ENCODE measurements around the gene ISX.

DNA sequence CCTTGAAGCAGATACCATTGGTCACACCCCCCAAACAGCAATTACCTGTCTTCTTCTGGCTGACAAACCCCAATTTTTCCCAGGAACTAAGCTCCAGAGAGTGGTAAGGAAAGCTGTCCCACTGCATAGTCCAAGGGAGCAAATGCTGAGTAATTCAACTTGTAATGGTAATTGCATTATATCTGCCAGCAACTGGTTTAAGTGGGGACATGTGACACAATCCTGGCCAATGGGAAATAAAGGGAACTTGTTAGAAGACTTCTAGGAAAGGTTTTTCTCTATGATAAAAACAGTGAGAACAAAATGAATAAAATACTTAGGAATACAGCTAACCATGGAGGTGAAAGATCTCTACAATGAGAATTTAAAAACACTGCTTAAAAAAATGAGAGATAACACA is 9.5 kb upstream of the ISX start:
- TF ChIP-seq, protein P1, sequence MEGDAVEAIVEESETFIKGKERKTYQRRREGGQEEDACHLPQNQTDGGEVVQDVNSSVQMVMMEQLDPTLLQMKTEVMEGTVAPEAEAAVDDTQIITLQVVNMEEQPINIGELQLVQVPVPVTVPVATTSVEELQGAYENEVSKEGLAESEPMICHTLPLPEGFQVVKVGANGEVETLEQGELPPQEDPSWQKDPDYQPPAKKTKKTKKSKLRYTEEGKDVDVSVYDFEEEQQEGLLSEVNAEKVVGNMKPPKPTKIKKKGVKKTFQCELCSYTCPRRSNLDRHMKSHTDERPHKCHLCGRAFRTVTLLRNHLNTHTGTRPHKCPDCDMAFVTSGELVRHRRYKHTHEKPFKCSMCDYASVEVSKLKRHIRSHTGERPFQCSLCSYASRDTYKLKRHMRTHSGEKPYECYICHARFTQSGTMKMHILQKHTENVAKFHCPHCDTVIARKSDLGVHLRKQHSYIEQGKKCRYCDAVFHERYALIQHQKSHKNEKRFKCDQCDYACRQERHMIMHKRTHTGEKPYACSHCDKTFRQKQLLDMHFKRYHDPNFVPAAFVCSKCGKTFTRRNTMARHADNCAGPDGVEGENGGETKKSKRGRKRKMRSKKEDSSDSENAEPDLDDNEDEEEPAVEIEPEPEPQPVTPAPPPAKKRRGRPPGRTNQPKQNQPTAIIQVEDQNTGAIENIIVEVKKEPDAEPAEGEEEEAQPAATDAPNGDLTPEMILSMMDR (IDR thresholded peaks at IDR 0.05), result no peak
- TF ChIP-seq BHLHE40 (IDR thresholded peaks at IDR 0.05; ENCODE audit: low read depth, low read length) (no peak), EP300 (IDR thresholded peaks at IDR 0.05) (no peak), JUNB (IDR thresholded peaks at IDR 0.05) (no peak), ZC3H11A (IDR thresholded peaks at IDR 0.05) (no peak), RAD21 (conservative IDR thresholded peaks at IDR 0.05 in 1 of 2, IDR thresholded peaks at IDR 0.05 in 1 of 2) (no peak), POLR2A (IDR thresholded peaks at IDR 0.05; ENCODE audit: low read length) (no peak), KDM1A (IDR thresholded peaks at IDR 0.05; ENCODE audit: low read depth) (no peak), NFE2L2 (conservative IDR thresholded peaks at IDR 0.05; ENCODE audit: low read length) (no peak), MAFK (IDR thresholded peaks at IDR 0.05; ENCODE audit: partially characterized antibody) (no peak), MAZ (IDR thresholded peaks at IDR 0.05; ENCODE audit: borderline replicate concordance, low read depth, low read length) (no peak), USF2 (IDR thresholded peaks at IDR 0.05) (no peak)
- TF ChIP-seq, protein P2, sequence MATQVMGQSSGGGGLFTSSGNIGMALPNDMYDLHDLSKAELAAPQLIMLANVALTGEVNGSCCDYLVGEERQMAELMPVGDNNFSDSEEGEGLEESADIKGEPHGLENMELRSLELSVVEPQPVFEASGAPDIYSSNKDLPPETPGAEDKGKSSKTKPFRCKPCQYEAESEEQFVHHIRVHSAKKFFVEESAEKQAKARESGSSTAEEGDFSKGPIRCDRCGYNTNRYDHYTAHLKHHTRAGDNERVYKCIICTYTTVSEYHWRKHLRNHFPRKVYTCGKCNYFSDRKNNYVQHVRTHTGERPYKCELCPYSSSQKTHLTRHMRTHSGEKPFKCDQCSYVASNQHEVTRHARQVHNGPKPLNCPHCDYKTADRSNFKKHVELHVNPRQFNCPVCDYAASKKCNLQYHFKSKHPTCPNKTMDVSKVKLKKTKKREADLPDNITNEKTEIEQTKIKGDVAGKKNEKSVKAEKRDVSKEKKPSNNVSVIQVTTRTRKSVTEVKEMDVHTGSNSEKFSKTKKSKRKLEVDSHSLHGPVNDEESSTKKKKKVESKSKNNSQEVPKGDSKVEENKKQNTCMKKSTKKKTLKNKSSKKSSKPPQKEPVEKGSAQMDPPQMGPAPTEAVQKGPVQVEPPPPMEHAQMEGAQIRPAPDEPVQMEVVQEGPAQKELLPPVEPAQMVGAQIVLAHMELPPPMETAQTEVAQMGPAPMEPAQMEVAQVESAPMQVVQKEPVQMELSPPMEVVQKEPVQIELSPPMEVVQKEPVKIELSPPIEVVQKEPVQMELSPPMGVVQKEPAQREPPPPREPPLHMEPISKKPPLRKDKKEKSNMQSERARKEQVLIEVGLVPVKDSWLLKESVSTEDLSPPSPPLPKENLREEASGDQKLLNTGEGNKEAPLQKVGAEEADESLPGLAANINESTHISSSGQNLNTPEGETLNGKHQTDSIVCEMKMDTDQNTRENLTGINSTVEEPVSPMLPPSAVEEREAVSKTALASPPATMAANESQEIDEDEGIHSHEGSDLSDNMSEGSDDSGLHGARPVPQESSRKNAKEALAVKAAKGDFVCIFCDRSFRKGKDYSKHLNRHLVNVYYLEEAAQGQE (IDR thresholded peaks at IDR 0.05), result no peak
